A549 (cell line): Measurements from ENCODE around the gene DCUN1D4. TPM values are rescaled to one million over a fixed set of nuclear protein-coding genes. Genes with fewer than 3 reads are reported as not detected.

ENCODE experiments used
- ATAC-seq, 2 experiments: fragments of 200-7000 bp in 1 of 2; fragments of >200 bp in 1 of 2; cut with Nextera tagmentation in 1 of 2; cut with Tn5 transposase in 1 of 2; 3 replicates each; pipeline versions ENCODE4 v1.8.0 to v1.9.1; 2018 to 2020; ENCODE audit warnings: mild to moderate bottlenecking in 1 of 2, moderate library complexity in 1 of 2
- CTCF ChIA-PET: fragments of 300-600 bp; sonication (Branson Sonifier 250); formaldehyde crosslinking; extraction: SDS; loops from one replicate; lab custom pipeline; 2021; ENCODE audit warnings: antibody characterized with exemption, inconsistent platforms; lab: Yijun Ruan, JAX
- POLR2A ChIA-PET: fragments of 350-600 bp; formaldehyde crosslinking; extraction: SDS; loops from one replicate; lab custom pipeline; 2021; ENCODE audit warnings: antibody characterized with exemption, inconsistent platforms; lab: Yijun Ruan, JAX
- DNase-seq, 2 experiments: peaks; one replicate each; pipeline versions ENCODE4 v3.0.0 to v3.0.0-alpha.2; 2011 to 2016; ENCODE audit warnings: low read depth in 1 of 2, low spot score in 1 of 2
- FAIRE-seq: peaks from 2 replicates; lab custom pipeline; 2011; peaks lifted over from hg19 to GRCh38; lab: Jason Lieb, UNC
- H3K27ac ChIP-seq, 2 experiments: fragments of >200 bp; sonication (Bioruptor Twin); formaldehyde crosslinking; 3 replicates each; pipeline ENCODE4 v1.5.1; 2016 to 2017
- H3K4me1 ChIP-seq: fragments of >200 bp; sonication (Bioruptor Twin); formaldehyde crosslinking; 3 replicates; pipeline ENCODE4 v1.6.1; 2016
- H3K4me2 ChIP-seq: fragments of >200 bp; sonication (Bioruptor Twin); formaldehyde crosslinking; 3 replicates; pipeline ENCODE4 v1.6.1; 2016
- H3K4me3 ChIP-seq: fragments of >200 bp; sonication (Bioruptor Twin); formaldehyde crosslinking; 3 replicates; pipeline ENCODE4 v1.5.1; 2016
- H3K9me3 ChIP-seq: fragments of >200 bp; sonication (Bioruptor Twin); formaldehyde crosslinking; 3 replicates; pipeline ENCODE4 v1.6.1; 2016
- CBX8 ChIP-seq: fragments of 200-600 bp; sonication (generic); IDR thresholded peaks from 2 replicates; pipeline ENCODE4 v1.6.1; 2016
- EHMT2 ChIP-seq: fragments of 200-600 bp; sonication (generic); IDR thresholded peaks from 2 replicates; pipeline ENCODE4 v1.6.1; 2016; ENCODE audit warnings: antibody characterized with exemption, low read depth, mild to moderate bottlenecking, moderate library complexity
- GATA3 ChIP-seq: IDR thresholded peaks from 2 replicates; pipeline ENCODE4 v1.6.1; 2012; ENCODE audit warnings: borderline replicate concordance
- HEYL ChIP-seq: fragments of 250-450 bp; sonication (Bioruptor Pico); IDR thresholded peaks from 2 replicates; pipeline ENCODE4 v1.8.0; 2021; ENCODE audit warnings: mild to moderate bottlenecking, moderate library complexity
- HOXB13 ChIP-seq: fragments of 250-450 bp; sonication (Bioruptor Pico); IDR thresholded peaks from 2 replicates; pipeline ENCODE4 v1.5.0; 2020; ENCODE audit warnings: low read depth, mild to moderate bottlenecking, moderate library complexity
- JUN ChIP-seq, 2 experiments: fragments of >200 bp; sonication (Bioruptor Twin); formaldehyde crosslinking; IDR thresholded peaks; 2 replicates in 1 of 2; 3 replicates in 1 of 2; pipeline ENCODE4 v1.6.1; 2016 to 2017
- JUNB ChIP-seq: fragments of >200 bp; sonication (Bioruptor Twin); formaldehyde crosslinking; IDR thresholded peaks from 2 replicates; pipeline ENCODE4 v1.6.1; 2016
- MAFK ChIP-seq: fragments of 450-650 bp; IDR thresholded peaks from 2 replicates; pipeline ENCODE4 v1.6.1; 2014; ENCODE audit not compliant: partially characterized antibody
- MAZ ChIP-seq: fragments of 150-350 bp; IDR thresholded peaks from 2 replicates; pipeline ENCODE4 v1.6.1; 2014; ENCODE audit warnings: antibody characterized with exemption, low read depth, low read length, borderline replicate concordance
- NPAS2 ChIP-seq: fragments of 250-450 bp; sonication (Bioruptor Pico); IDR thresholded peaks from 2 replicates; pipeline ENCODE4 v1.8.0; 2022; ENCODE audit warnings: mild to moderate bottlenecking, moderate library complexity, borderline replicate concordance
- PBX3 ChIP-seq: IDR thresholded peaks from 2 replicates; pipeline ENCODE4 v1.6.1; 2012
- PHF8 ChIP-seq: fragments of 200-600 bp; sonication (generic); IDR thresholded peaks from 2 replicates; pipeline ENCODE4 v1.6.1; 2016; ENCODE audit warnings: low read depth, mild to moderate bottlenecking, antibody characterized with exemption, moderate library complexity, borderline replicate concordance
- RARB ChIP-seq: fragments of 250-450 bp; sonication (Bioruptor Pico); IDR thresholded peaks from 2 replicates; pipeline ENCODE4 v1.8.0; 2021; ENCODE audit warnings: mild to moderate bottlenecking, moderate library complexity
- RCOR1 ChIP-seq: fragments of 150-350 bp; IDR thresholded peaks from 2 replicates; pipeline ENCODE4 v1.6.1; 2014; ENCODE audit warnings: antibody characterized with exemption, low read length, low read depth
- SMC3 ChIP-seq: fragments of >200 bp; sonication (Bioruptor Twin); formaldehyde crosslinking; IDR thresholded peaks from 3 replicates; pipeline ENCODE4 v1.6.1; 2018; ENCODE audit warnings: inconsistent platforms
- SREBF2 ChIP-seq: fragments of 450-650 bp; IDR thresholded peaks from 2 replicates; pipeline ENCODE4 v1.6.1; 2014; ENCODE audit warnings: mild to moderate bottlenecking, moderate library complexity
- TFCP2L1 ChIP-seq: fragments of 250-450 bp; sonication (Bioruptor Pico); IDR thresholded peaks from 2 replicates; pipeline ENCODE4 v1.5.0; 2021; ENCODE audit warnings: mild to moderate bottlenecking
- TP53 ChIP-seq: fragments of 250-450 bp; sonication (Bioruptor Pico); IDR thresholded peaks from 2 replicates; pipeline ENCODE4 v1.5.0; 2021; ENCODE audit warnings: mild to moderate bottlenecking, moderate library complexity
- ZC3H11A ChIP-seq: fragments of 450-650 bp; IDR thresholded peaks from 2 replicates; pipeline ENCODE4 v1.6.1; 2014; ENCODE audit warnings: antibody characterized with exemption, mild to moderate bottlenecking
- ZFP36 ChIP-seq: fragments of 450-650 bp; IDR thresholded peaks from 2 replicates; pipeline ENCODE4 v1.6.1; 2014; ENCODE audit warnings: borderline replicate concordance; ENCODE audit not compliant: partially characterized antibody
- ZNF302 ChIP-seq: fragments of 250-450 bp; sonication (Bioruptor Pico); IDR thresholded peaks from 2 replicates; pipeline ENCODE4 v1.9.0; 2021; ENCODE audit warnings: inconsistent platforms, mild to moderate bottlenecking, moderate library complexity
- ZSCAN20 ChIP-seq: fragments of 250-450 bp; sonication (Bioruptor Pico); IDR thresholded peaks from 2 replicates; pipeline ENCODE4 v1.8.0; 2022; ENCODE audit warnings: mild to moderate bottlenecking, moderate library complexity
- WGBS: methylation state at CpG from one replicate; pipeline ENCODE4 v1.1.6; 2017; ENCODE audit errors: missing lambda C conversion rate; 5-methylcytosine and 5-hydroxymethylcytosine counted together
- polyA plus RNA-seq, 4 experiments: library from polyadenylated mRNA; depleted of rRNA in 3 of 4; stranded (reverse); fragments of >200 nt; fragmentation: RNase III in 1 of 4; extraction: RNeasy Plus Mini Kit Qiagen cat#74134 plus additional on column Dnase treatment in 1 of 4; gene quantifications; 2 replicates in 3 of 4; 3 replicates in 1 of 4; pipeline ENCODE4 v1.2.3, GENCODE V29; 2011 to 2017
- TF ChIP-seq, protein P1 (sequence below): fragments of 450-650 bp; IDR thresholded peaks from 2 replicates; pipeline ENCODE4 v1.6.1; 2014; ENCODE audit warnings: antibody characterized with exemption
- TF ChIP-seq, protein P2 (sequence below): fragments of 150-350 bp; IDR thresholded peaks from 2 replicates; pipeline ENCODE4 v1.6.1; 2014; ENCODE audit warnings: low read depth, mild to moderate bottlenecking, low read length
- TF ChIP-seq, protein P3 (sequence below): fragments of >200 bp; sonication (Bioruptor Twin); formaldehyde crosslinking; IDR thresholded peaks from 2 replicates; pipeline ENCODE4 v1.6.1; 2016

The DCUN1D4 gene
- polyA plus RNA-seq, 2 of the 4 experiments (the other 2 are of a cell fraction) = 25.2 to 65.0 TPM

DNA sequence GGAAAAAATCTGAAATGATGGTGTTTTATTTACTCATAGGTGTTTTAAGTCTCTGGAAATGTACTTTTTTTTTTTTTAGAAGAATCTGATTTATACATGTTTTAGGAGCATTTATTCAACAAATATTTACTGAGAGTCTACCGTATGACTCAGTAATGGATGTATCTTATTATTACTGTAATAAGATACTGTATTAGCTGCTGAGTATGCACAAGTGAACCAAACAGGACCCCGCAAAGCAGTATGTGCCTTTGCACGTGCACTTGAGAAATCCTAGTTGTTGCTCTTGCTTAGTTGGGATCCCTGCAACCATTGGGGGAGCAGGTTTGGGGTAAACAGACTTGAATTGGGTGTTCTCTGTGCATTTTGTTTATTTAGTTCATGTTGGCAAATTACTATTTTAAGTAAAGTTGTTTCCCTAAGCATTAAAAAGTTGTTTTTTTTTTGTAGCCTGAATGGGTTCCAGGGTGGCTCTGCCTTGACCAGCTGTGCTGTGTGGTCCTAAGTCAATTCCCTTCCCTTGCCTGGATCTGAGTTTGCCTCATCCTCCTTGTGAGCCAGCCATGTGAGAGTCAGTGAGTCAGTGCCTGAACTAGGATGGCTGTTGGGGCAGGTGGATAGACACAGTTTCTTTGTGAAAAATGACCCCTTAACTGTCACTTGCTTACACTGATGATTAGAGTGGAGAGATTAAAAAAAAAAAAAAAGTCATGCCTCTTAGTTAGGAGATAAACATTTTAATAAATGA is 27.7 kb downstream of the DCUN1D4 start:
- ATAC-seq = peak; percentile 59 to 74; a peak in 5 of 6 replicates
- WGBS = 34% methylated on average over 3 of the region's 3 CpGs
- H3K4me3 ChIP-seq = no peak overlapping the region
- TF ChIP-seq RARB (CRISPR knock-in tag) = no peak
- TF ChIP-seq EHMT2 = no peak
- TF ChIP-seq TP53 (CRISPR knock-in tag) = no peak
- no peak for TF ChIP-seq ZFP36
- TF ChIP-seq MAZ = no peak
- no peak for TF ChIP-seq ZNF302 (CRISPR knock-in tag)
- TF ChIP-seq MAFK = no peak
- TF ChIP-seq SMC3 = no peak
- no peak for TF ChIP-seq ZSCAN20 (CRISPR knock-in tag)
- TF ChIP-seq JUNB = no peak
- TF ChIP-seq SREBF2 = no peak
- TF ChIP-seq HOXB13 = no peak
- TF ChIP-seq PBX3 = no peak
- TF ChIP-seq RCOR1 = no peak
- no peak for TF ChIP-seq CBX8
- TF ChIP-seq, all 56 proteins: peak for 0
- Histone ChIP-seq H3K4me1 (peaks cover 24% of the 10 kb centered on the region; the same call in 2 of the 3 replicates), H3K9me3 (no peaks in the 10 kb centered on the region), H3K27ac (0 out of 6 replicates have a peak overlapping the region, but pooled peaks of 1 of the 2 experiments have one; percentile 24), H3K4me2 (peak overlapping the region; percentile 53)
- ChIA-PET CTCF (interaction anchor here (0.6 to 1.3 kb wide), 2 partner anchors 25 to 476 kb away, joined by 3 to 5 read pairs; no protein-coding TSS in a partner anchor), POLR2A (interaction anchor here (1.2 kb wide), 1 partner anchor 26 kb away, joined by 5 read pairs; no protein-coding TSS in a partner anchor)
- DNase-seq (peak in 1 of 2 experiments; percentile 11), FAIRE-seq (no peak)

DNA sequence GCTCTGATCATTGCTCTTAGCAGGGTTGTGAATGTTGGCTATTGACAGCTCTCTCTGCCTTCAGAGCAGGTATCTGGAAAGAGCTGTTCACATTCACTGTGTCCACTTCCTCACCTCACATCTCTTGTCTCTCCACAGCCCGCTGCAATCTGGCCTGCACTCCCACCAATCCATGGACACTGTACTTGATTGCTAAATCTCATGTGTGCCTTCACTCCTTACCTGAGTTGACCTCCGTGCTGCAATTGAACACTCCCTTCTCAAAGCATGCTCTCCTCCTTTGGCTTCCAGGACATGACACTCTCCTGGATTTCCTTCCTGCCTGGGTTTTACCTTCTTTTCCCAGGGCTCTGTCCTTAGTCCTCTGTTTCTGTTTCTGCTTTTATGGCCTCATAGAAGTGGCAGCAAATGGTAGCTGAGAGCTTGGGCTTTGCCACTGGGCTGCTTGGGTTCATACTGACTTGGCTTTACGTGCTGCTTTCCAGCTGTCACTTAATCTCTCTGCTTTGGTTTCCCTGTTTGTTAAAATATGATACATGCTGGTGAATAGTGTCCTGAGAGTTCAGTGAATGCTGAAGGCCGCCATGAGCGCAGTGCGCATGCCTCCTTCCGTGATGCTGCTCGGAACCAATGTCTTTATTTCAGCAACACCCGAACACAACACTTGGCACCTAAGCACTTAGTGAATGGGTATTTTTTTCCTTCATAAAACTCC is 29.5 kb downstream of the DCUN1D4 start:
- TF ChIP-seq ZNF302 (CRISPR knock-in tag) (no peak), RCOR1 (no peak), JUN (IDR thresholded peaks at IDR 0.05) (no peak), PHF8 (no peak), HOXB13 (no peak), ZC3H11A (no peak), MAZ (no peak), GATA3 (no peak), NPAS2 (no peak), HEYL (no peak), TFCP2L1 (CRISPR knock-in tag) (no peak), TP53 (CRISPR knock-in tag) (no peak)
- TF ChIP-seq, protein P1, sequence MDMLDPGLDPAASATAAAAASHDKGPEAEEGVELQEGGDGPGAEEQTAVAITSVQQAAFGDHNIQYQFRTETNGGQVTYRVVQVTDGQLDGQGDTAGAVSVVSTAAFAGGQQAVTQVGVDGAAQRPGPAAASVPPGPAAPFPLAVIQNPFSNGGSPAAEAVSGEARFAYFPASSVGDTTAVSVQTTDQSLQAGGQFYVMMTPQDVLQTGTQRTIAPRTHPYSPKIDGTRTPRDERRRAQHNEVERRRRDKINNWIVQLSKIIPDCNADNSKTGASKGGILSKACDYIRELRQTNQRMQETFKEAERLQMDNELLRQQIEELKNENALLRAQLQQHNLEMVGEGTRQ = no peak
- TF ChIP-seq, protein P2, sequence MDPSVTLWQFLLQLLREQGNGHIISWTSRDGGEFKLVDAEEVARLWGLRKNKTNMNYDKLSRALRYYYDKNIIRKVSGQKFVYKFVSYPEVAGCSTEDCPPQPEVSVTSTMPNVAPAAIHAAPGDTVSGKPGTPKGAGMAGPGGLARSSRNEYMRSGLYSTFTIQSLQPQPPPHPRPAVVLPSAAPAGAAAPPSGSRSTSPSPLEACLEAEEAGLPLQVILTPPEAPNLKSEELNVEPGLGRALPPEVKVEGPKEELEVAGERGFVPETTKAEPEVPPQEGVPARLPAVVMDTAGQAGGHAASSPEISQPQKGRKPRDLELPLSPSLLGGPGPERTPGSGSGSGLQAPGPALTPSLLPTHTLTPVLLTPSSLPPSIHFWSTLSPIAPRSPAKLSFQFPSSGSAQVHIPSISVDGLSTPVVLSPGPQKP = no peak
- TF ChIP-seq, protein P3, sequence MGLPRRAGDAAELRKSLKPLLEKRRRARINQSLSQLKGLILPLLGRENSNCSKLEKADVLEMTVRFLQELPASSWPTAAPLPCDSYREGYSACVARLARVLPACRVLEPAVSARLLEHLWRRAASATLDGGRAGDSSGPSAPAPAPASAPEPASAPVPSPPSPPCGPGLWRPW = no peak
- 93% methylated on average over 9 of the region's 9 CpGs for WGBS
- H3K4me2 ChIP-seq = no peak overlapping the region
- CTCF ChIA-PET = interaction anchor here (1.0 to 1.5 kb wide), 2 partner anchors 24 to 41 kb away, joined by 3 to 4 read pairs; no protein-coding TSS in a partner anchor
- DNase-seq (no peak), FAIRE-seq (no peak), ATAC-seq (no peak)
- POLR2A ChIA-PET = no interaction called here
- no peak overlapping the region for H3K27ac ChIP-seq
- H3K4me1 ChIP-seq = peaks cover 24% of the 10 kb centered on the region; the same call in 2 of the 3 replicates
- no peak overlapping the region for H3K4me3 ChIP-seq
- H3K9me3 ChIP-seq = no peaks in the 10 kb centered on the region
